Activated B cell treated with CpG ODN at 0.5 μM for 24 hours (primary cell): Measurements from ENCODE around the gene CD40. TPM values are rescaled to one million over a fixed set of nuclear protein-coding genes. Genes with fewer than 3 reads are reported as not detected.
A peak's percentile ranks its signal among the peaks of the same experiment; 100 is the strongest.

Source experiments
- ATAC-seq: fragments of 200-7000 bp; cut with Tn5 transposase; one replicate; pipeline ENCODE4 v1.10.0; 2021; ENCODE audit warnings: low read depth, mild to moderate bottlenecking, moderate library complexity
- CTCF ChIA-PET: fragments of 350-600 bp; sonication (Branson Sonifier 250); formaldehyde crosslinking; loops from one replicate; lab custom pipeline; 2021; ENCODE audit warnings: antibody characterized with exemption; lab: Charles Lee
- POLR2A ChIA-PET: fragments of 350-600 bp; sonication (Branson Sonifier 250); formaldehyde crosslinking; loops from one replicate; lab custom pipeline; 2021; ENCODE audit warnings: antibody characterized with exemption; lab: Charles Lee
- DNase-seq: peaks from one replicate; pipeline ENCODE4 v3.0.0; 2022
- H3K27ac Mint-ChIP-seq: one replicate; pipeline ENCODE4 v1.8.0; 2020; ENCODE audit warnings: mixed read lengths
- H3K27me3 Mint-ChIP-seq: one replicate; pipeline ENCODE4 v1.8.0; 2021; ENCODE audit warnings: mixed read lengths
- H3K36me3 Mint-ChIP-seq: one replicate; pipeline ENCODE4 v1.8.0; 2021; ENCODE audit warnings: low read depth, mixed read lengths
- H3K4me1 Mint-ChIP-seq: one replicate; pipeline ENCODE4 v1.8.0; 2021; ENCODE audit warnings: mixed read lengths
- H3K4me3 Mint-ChIP-seq: one replicate; pipeline ENCODE4 v1.8.0; 2020; ENCODE audit warnings: mild to moderate bottlenecking, mixed read lengths
- H3K9me3 Mint-ChIP-seq: one replicate; pipeline ENCODE4 v1.8.0; 2020; ENCODE audit warnings: mixed read lengths
- CTCF ChIP-seq: fragments of 200-600 bp; IDR thresholded peaks from one replicate; pipeline ENCODE4 v1.8.0; 2022; ENCODE audit warnings: antibody characterized with exemption, mild to moderate bottlenecking
- intact Hi-C: fragments of 100-400 bp; cut with micrococcal nuclease; formaldehyde crosslinking; loops from one replicate; pipeline ENCODE4 v1.15.1; 2024
- total RNA-seq: library from RNA; stranded (reverse); gene quantifications from 2 replicates; pipeline ENCODE4 v1.2.3, GENCODE V29; 2022

CD40 gene
- total RNA-seq, 1 donor from 2014 or later, result 464 TPM

- intact Hi-C loops, result no loop called here
These were observed 15.2 kb upstream of the CD40 start for GRCh38 chr20:46102940-46103339.

GRCh38 chr20:46104262-46104661 lies 13.9 kb upstream of the CD40 start:
- CTCF ChIA-PET, result no interaction called here
- H3K4me3 Mint-ChIP-seq, result no peak overlapping the region
- intact Hi-C loops, result no loop called here

More at GRCh38 chr20:46102940-46103339, 15.2 kb upstream of the CD40 start:
- no peaks in the 10 kb centered on the region for H3K36me3 Mint-ChIP-seq
- H3K27me3 Mint-ChIP-seq, result peaks cover 1% of the 10 kb centered on the region
- no peak overlapping the region for H3K27ac Mint-ChIP-seq
- DNase-seq (no peak), ATAC-seq (no peak)
- ChIA-PET POLR2A (interaction anchor here (1.4 to 1.5 kb wide), 2 partner anchors 15 to 16 kb away, joined by 4 to 8 read pairs; partner anchors contain the start of gene CD40), CTCF (no interaction called here)
- peaks cover 27% of the 10 kb centered on the region for H3K4me1 Mint-ChIP-seq
- no peaks in the 10 kb centered on the region for H3K9me3 Mint-ChIP-seq
- no peak overlapping the region for H3K4me3 Mint-ChIP-seq
- TF ChIP-seq CTCF, result no peak

DNA sequence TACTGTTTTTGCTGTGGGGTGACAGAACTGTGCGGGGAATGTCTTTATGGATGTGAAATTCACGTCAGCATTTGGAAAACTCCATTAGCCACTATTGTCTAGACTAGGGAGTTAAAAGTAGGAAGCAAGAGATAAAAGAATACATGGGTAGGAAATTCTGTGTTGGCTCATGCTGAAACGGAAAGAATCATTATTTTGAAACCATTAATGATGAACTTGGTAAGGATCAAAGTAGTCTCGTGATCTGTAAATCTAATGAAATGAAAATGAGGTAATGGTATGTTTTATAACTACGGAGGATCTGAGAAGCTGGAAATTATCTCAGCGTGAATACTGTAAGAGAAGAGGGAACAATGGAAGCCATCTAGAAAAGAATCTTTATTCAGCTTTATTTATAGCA lies 11.1 kb upstream of the CD40 start:
- Mint-ChIP-seq H3K4me3 (peak overlapping the region; percentile 24), H3K27ac (peak overlapping the region; percentile 72), H3K9me3 (no peaks in the 10 kb centered on the region), H3K36me3 (no peaks in the 10 kb centered on the region), H3K4me1 (peaks cover 52% of the 10 kb centered on the region), H3K27me3 (no peaks in the 10 kb centered on the region)
- ATAC-seq (no peak), DNase-seq (no peak)
- TF ChIP-seq CTCF, result no peak
- CTCF ChIA-PET, result interaction anchor here (1.0 to 1.6 kb wide), 5 partner anchors 7 to 93 kb away, joined by 3 to 8 read pairs (median 4); partner anchors contain the start of gene CD40
- POLR2A ChIA-PET, result interaction anchor here (1.0 to 3.1 kb wide), 6 partner anchors 7 to 24 kb away, joined by 3 to 55 read pairs (median 6); partner anchors contain the start of gene CD40
- intact Hi-C loops, result loop anchor here (5.0 kb wide), 1 partner anchor 740 kb away; no protein-coding TSS in a partner anchor

More at GRCh38 chr20:46104262-46104661, 13.9 kb upstream of the CD40 start:
- Mint-ChIP-seq H3K27me3 (peaks cover 1% of the 10 kb centered on the region), H3K27ac (no peak overlapping the region), H3K36me3 (no peaks in the 10 kb centered on the region), H3K9me3 (no peaks in the 10 kb centered on the region), H3K4me1 (peaks cover 39% of the 10 kb centered on the region)
- no peak for TF ChIP-seq CTCF
- ATAC-seq (no peak), DNase-seq (no peak)
- POLR2A ChIA-PET, result interaction anchor here (1.4 to 1.5 kb wide), 2 partner anchors 14 to 22 kb away, joined by 4 to 8 read pairs; partner anchors contain the start of gene CD40

DNA sequence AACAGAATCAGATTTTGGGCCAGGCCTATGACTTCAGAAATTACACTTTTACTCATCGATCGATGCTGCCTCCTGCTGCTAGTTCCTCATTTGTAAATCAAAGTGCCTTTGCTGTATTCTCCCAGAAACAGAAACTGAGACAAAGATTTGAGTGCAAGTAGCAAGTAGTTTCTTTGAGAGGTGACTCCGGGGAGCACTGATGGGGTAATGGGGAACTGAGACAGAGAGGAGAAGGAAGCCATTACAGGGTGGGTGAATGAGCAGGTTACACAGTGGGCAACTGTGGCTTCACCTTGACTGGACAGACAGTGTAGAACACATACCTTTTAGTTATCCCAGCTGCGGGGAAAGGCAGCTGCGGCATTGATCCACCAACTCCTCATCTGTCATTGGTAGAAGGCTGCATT lies 9.7 kb upstream of the CD40 start:
- H3K4me3 Mint-ChIP-seq, result peak overlapping the region; percentile 56
- CTCF ChIA-PET, result interaction anchor here (0.7 to 1.6 kb wide), 6 partner anchors 9 to 94 kb away, joined by 3 to 8 read pairs (median 6); no protein-coding TSS in a partner anchor
- ATAC-seq (peak; percentile 90), DNase-seq (no peak)
- intact Hi-C loops, result loop anchor here (1.0 to 5.0 kb wide), 4 partner anchors 9 to 741 kb away; partner anchors contain the start of genes CD40 and NCOA5
- peak overlapping the region; percentile 92 for H3K27ac Mint-ChIP-seq
- no peaks in the 10 kb centered on the region for H3K9me3 Mint-ChIP-seq
- H3K4me1 Mint-ChIP-seq, result peaks cover 63% of the 10 kb centered on the region
- no peaks in the 10 kb centered on the region for H3K27me3 Mint-ChIP-seq
- POLR2A ChIA-PET, result interaction anchor here (1.0 to 3.1 kb wide), 6 partner anchors 10 to 22 kb away, joined by 3 to 55 read pairs (median 6); partner anchors contain the start of gene CD40
- TF ChIP-seq CTCF, result no peak
- no peaks in the 10 kb centered on the region for H3K36me3 Mint-ChIP-seq

DNA sequence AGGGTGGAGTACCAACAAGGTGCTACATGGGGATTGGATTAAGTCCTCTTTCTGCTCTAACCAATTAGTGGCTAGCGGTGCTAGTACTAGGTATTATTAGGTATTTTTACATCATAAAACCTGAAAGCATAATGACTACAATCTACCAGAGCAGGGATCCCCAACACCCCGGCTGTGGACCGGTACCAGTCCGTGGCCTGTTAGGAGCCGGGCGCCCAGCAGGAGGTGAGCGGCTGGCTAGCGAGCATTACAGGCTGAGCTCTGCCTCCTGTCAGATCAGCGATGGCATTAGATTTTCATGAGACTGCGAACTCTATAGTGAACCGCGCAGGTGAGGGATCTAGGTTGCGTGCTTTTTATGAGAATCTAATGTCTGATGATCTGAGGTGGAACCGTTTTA lies 9.1 kb upstream of the CD40 start:
- DNase-seq, result no peak
- H3K4me3 Mint-ChIP-seq, result peak overlapping the region; percentile 56
- CTCF ChIA-PET, result interaction anchor here (0.8 kb wide), 1 partner anchor 9 kb away, joined by 3 read pairs; the partner anchor contains the start of gene CD40
- no peak for ATAC-seq
- peaks cover 65% of the 10 kb centered on the region for H3K4me1 Mint-ChIP-seq
- no peaks in the 10 kb centered on the region for H3K36me3 Mint-ChIP-seq
- intact Hi-C loops, result loop anchor here (1.0 to 5.0 kb wide), 4 partner anchors 9 to 742 kb away; partner anchors contain the start of genes CD40 and NCOA5
- H3K27ac Mint-ChIP-seq, result peak overlapping the region; percentile 92
- no peak for TF ChIP-seq CTCF
- H3K27me3 Mint-ChIP-seq, result no peaks in the 10 kb centered on the region
- POLR2A ChIA-PET, result interaction anchor here (1.0 to 3.1 kb wide), 2 partner anchors 10 to 12 kb away, joined by 3 to 55 read pairs; partner anchors contain the start of gene CD40
- H3K9me3 Mint-ChIP-seq, result no peaks in the 10 kb centered on the region
